Fibroblast of skin of left quadriceps (primary cell): ENCODE data around the gene CCNL2.
A peak's percentile ranks its signal among the peaks of the same experiment; 100 is the strongest.
"Not testable (repeated sequence)": the region's sequence is repeated elsewhere in the genome, so short reads cannot be mapped to it uniquely, and the experiment has no call there.

Experiments
- DNase-seq, 2 experiments: peaks; one replicate each; pipeline ENCODE4 v3.0.0-alpha.2; 2013; ENCODE audit warnings: low read depth in 2 of 2

Gene CCNL2

DNA sequence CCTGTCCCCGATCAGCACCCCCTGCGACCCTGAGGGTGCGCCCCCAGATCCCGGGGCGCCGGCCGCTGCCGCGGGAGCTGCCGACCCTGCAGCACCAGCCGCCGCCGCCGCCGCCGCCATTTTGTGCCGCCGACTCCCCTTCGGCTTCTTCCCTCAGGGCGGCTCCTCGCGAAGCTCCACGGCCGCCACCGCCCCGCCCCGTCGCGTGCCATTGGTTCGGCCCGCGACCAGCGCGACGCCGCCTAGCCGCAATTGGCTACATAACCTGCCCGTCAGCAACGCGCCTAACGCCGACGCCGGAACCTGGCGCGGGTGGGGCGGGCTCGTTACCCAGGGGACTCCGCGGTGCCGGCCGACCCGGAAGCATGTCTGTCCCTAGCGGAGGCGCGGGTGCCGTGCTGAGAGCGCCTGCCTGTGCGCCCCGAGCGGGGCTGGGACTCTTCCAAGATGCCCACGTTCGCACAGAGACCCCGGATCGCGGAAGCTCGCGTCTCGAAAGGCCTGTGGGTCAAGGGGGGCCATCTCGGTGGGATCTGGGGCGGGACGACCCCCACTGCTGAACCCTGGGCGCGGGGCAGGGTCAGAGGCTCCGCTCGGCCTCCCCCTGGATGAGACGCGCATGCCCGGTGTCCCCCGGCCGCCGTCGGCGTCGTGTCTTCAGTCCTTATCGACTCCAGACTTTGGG is at the start of gene CCNL2:
Gene CCNL2, minus strand, starts transcription at position 149 of the 685 bp plus-strand sequence. Its CDS starts 29 bp downstream, at position 120.
- DNase-seq: peak; percentile 96 to 97

DNA sequence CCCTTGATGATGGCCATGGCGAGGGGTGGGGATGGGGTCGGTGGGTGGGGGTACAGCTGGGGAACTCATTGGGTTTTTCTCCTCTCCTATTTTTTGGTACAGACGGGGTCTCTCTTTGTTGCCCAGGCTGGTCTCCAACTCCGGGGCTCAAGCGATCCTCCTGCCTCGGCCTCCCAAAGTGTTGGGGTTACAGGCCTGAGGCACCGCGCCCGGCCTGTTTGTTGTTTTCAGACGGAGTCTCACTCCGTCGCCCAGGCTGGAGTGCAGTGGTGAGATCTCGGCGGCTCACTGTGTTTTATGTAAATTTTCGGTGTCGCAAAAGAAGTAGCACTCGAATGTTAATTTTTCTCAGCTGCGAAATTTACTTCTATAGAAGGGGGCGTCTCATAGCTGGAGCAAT is 47.5 kb upstream of the CCNL2 start:
- DNase-seq: not testable (repeated sequence)

DNA sequence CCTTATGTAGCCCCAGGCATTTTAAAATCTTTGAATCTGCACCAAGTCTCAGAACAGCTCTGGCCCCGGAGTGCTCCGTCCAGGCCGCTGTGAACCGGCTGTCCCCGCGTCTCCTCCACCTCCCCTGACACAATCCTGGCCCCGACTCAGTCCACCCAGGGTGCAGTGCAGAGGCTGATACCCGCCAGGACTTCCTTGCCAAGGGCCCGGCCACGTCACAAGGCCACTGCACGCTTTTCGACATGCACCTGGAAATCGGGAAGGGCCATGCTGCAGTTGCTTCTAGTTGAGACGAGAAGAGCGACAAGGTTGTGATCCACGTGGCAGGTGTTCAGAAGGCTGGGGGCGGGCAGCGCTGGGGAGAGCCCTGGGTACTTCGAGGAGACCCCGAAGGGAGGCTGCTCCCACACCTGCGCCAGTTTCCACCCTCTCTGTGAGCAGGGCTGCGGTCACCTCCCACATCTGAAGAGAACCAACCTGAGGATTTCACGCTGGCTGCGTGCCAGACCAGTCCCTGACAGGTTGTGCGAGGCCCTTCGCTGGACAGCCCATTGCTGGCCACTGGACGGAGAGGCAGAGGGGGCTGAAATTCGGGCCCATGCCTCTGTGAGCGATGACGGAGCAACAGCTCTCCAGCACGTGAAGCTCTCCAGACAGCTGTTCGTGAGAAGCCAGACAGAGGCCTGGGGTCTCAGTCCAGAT is 43.1 kb upstream of the CCNL2 start:
- DNase-seq: no peak

DNA sequence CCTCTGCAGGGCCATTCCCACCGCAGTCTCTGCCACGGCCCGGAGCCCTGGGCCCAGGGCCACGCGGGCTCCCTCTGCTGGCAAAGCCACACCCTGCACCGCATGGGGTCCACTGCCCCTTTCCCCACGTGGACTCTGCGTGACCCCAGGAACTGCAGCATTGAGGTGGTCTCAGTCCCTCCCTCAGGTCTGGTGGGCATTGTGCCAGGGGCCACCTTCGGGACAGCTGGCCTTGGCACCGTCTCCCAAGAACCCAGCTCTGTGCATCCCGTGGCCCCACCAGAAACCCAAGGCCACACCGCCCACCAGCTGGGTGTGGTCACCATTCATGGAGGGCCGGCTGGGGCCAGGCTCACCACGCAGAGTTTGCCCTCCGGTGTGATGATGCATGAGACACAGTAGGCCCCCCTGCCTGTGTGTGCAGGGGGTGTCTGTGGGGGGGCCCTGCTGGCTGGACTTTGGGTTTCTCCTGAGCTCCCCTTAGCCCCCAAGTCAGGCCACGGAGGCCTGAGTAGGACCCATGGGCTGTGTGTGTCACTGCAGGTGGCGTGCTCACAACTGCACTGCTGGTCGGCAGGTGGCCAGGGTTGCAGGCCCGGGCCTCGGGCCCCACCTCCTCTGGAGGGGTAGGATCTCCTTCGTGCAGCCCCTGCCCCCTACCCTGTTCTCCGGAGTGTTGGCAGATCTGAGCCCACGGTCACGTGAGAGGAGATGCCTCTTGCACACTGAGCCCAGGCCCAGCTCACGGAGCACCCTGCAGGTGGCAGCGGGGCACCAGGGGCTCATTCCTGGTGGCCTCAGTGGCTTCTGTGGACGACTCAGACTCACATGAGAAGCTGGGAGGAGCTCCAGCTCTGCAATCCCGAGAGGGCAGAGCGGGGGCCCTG is 42.1 kb upstream of the CCNL2 start:
- DNase-seq: no peak

DNA sequence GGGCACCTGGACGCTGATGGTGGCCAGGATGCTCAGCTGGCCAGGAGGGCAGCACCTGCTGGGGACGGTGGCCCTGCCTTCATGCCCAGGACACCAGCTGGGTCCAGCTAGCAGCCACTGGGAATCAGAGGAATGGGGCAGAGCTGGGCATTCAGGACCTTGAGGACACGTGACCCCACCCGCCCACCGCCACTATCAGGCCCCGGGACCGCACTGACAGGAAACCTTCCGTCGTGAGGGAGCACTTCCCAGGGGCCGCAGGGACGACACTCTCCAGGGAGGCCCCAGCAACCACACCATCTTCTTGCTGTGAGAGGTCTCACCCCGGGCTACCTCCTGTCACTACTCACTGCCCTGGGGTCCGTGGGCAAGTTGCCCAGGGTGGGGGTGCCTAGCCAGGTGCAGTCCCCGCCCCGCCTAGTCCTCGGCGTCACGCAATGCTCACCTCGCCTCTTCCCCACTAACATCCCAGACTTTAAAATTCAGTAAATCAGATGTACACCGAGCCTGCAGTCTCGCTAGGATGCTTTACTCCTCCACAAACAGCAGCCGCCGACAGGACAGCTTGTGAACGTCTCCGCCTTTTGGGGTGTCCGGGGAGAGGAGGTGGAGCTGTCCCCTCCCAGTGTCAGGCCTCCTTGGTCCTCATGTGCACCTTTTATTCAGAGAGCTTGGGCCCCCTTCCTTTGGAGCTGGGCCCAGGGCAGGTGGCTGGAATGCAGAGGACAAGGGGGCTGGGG is 41.3 kb upstream of the CCNL2 start:
- no peak for DNase-seq

DNA sequence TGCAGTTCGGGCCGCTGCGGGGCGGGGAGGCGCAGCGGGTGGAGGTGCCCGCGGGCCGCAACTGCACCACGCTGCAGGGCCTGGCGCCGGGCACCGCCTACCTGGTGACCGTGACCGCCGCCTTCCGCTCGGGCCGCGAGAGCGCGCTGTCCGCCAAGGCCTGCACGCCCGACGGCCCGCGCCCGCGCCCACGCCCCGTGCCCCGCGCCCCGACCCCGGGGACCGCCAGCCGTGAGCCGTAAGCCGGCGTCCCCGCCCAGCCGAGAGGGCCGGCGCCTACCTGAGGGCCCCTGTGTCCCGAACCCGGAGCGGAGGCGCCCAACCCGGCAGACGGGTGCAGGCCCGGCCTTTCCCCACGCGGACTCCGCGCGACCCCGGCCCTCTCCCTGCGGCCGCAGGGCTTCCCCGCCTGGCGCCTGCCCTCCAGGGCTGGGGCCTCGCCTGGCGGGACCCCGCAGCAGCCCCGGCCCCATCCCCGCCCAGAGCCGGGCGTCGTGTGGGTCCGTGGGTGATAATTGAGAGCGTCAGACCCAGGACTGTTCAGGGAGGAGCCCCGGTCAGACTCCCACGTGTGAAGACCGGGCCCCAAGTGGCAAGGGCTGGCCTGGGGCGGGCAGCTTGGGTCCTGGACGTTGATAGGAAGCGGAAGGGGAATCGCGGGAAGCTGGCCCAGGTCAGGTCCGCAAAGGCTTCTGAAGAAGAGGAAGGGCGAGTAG is 40.6 kb upstream of the CCNL2 start:
- DNase-seq: no peak

DNA sequence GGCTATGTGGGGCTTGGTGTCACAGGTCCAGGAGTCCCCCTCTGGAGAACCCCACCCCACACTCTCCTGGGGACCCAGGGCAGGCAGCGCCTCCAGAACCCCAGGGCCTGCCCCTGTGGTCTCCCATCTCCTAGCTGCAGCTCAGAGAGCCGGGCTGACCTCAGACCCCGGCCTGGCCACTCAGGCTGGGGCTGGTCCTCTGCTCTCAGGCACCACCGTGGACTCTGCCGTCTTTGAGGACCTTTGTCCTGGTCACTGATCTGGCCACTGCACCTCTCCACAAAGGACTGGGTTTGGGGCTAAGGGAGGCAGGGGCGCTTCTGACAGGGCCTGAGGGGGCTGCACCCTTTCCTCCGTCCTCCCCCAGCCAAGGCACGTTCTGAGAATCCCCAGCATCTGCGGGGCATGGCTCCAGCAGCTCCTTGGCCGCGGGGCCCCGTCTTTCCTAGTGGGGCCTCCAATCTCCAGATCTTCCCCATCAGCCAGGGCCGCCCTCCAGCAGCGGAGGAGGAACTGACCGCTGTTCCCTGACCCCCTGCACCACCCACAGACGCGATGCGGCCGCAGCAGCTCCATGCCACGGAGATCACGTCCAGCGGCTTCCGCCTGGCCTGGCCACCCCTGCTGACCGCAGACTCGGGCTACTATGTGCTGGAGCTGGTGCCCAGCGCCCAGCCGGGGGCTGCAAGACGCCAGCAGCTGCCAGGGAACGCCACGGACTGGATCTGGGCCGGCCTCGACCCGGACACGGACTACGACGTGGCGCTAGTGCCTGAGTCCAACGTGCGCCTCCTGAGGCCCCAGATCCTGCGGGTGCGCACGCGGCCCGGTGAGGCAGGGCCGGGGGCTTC is 39.6 kb upstream of the CCNL2 start:
- no peak for DNase-seq

DNA sequence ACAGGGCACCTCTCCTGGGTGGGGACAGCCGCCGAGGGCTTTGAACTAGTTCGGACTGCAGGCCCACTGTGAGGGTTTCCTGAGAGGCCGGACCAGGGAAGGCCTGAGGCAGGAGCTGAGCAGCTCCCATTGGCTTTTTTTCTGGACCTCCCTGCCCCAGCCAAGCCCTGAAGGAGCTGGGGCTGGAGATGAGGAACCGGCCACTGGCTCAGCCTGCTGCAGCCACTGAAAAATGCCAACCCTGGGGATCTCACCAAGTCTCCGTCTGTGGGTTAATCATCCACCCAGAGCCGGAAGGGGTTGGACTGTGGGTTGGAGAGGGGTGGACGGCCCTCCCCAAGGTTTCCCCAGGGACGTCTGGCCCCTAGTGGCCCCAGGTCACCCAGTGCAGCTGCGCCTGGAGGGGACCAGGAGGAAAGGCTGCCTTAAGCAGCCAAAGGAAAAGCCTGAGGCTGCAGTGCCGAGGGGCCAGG is 38.8 kb upstream of the CCNL2 start:
- no peak for DNase-seq

DNA sequence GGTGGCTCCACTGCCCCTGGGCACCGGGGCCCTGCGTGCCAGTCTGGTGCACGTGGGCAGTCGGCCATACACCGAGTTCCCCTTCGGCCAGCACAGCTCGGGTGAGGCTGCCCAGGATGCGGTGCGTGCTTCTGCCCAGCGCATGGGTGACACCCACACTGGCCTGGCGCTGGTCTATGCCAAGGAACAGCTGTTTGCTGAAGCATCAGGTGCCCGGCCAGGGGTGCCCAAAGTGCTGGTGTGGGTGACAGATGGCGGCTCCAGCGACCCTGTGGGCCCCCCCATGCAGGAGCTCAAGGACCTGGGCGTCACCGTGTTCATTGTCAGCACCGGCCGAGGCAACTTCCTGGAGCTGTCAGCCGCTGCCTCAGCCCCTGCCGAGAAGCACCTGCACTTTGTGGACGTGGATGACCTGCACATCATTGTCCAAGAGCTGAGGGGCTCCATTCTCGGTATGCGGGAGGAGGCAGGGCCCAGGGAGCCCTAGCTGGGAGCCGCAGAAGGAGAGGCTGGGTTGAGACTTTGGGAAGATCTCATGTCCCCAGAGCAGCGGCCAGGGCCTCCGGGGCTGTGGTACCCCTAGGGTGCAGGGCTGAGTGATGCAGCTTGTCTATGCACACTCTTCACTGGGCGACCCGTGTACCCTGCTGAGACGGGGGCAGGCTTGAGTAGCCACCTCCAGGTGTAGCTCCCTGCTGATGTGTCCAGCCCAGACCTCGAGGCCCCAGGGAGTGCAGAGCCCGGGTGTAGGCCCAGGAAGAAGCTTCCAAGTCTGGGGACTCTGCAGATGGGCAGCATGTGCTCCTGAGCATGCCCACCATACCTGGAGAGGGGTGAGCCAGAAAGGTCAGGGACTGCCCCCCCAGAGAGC is 38.1 kb upstream of the CCNL2 start:
- DNase-seq: no peak

DNA sequence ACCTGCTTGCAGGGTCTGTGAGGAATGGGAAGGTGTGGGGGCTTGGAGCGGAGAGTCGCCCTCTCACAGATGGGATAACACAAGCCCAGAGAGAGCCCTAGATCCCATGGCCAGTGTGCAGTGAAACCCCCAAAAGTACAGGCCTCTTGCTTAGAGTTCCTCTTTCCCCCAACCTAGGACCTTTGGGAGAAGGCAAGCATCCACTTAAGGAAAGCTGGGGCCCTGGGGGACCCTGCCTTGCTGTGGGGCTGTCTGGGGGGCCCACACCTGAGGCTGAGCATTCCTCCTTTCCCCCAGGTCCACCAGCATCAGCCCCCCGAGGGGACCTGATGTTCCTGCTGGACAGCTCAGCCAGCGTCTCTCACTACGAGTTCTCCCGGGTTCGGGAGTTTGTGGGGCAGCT is 37.5 kb upstream of the CCNL2 start:
- DNase-seq: no peak

DNA sequence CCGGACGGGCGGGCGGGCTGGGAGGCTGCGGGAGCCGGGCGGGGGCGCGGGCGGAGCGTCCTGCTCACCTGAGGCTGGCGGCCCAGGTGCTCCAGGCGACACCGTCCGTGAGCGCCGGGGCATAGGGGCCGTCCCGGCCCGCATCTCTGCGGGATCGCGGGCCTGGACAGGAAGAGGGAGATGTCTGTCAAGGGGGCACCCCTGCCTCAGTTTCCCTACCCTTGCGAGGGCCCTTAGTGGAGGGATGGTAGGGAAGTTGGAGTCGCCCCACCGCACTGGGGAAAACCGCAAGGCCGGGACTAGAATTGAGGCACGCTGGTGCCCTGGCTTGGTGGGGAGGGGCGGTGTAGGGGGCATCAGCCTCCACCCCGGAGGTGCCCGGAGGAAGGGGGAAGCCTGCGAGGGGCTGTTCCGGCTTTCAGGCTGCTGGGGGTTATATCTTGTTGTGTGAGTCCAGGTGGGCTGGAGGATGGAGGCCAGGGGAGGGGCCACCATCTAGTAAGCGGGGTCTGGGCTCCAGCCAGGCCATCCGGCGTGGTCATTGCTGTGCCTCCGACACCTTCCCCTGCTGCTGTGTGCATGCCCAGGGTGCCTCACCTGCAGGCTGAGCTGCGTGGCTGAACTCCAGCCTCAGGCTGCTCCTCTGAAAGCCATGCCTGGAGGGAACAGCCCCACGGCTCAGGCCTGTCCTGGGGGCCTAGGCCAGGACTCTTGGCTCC is 36.9 kb upstream of the CCNL2 start:
- DNase-seq: no peak

DNA sequence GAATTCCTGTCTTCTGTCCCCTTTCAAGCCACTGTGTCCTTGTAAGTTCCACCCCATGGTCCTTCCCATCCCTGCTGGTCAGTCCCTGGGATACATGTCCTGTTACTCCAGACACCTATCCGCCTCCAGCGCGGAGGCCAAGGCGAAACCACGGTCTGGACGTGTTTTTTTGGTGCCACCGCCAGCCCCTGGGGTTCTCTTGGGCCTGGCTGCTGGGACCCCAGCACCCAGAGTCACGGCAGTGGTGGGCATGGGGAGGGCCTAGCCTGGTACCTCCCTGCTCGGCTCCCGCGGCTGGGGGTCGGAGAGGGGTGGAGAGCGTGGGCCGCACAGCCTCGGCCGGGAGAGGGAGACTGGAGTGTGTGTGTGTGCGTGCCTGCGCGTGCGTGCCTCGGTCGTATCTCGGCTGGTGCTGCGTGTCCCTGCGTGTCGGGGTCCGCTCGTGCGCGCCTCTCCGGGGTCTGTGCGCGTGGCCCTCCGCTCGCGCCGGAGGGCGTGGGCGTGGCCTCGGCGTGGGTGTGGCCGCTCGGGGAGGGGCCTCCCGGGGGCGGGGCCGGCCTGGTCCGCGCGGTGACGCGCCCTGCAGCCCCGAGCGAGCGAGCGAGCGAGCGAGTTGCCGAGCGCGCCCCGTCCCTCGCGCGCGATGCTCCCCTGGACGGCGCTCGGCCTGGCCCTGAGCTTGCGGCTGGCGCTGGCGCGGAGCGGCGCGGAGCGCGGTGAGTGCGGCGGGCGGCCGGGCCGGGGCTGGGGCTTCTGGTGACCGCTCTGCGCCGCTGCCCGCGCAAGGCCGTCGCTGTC is 36.2 kb upstream of the CCNL2 start, which contains the start of gene VWA1:
Gene VWA1, plus strand, starts transcription at position 585 of the 798 bp plus-strand sequence. Its CDS starts 59 bp downstream, at position 644.
- peak; percentile 39 to 44 for DNase-seq

DNA sequence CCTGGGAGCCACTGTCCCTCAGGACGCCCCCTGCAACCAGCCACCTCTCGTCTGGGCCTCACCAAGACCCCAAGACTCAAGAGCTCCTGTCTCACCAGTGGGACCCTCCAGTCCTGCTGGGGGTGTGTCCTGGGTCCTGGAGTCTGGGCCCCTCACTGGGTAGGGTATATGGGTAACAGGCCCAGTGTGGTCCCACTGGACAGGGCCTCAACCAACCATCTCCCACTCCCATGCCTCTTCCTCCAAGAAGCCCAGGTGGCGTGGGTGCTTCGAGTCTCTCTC is 35.6 kb upstream of the CCNL2 start:
- DNase-seq: no peak

DNA sequence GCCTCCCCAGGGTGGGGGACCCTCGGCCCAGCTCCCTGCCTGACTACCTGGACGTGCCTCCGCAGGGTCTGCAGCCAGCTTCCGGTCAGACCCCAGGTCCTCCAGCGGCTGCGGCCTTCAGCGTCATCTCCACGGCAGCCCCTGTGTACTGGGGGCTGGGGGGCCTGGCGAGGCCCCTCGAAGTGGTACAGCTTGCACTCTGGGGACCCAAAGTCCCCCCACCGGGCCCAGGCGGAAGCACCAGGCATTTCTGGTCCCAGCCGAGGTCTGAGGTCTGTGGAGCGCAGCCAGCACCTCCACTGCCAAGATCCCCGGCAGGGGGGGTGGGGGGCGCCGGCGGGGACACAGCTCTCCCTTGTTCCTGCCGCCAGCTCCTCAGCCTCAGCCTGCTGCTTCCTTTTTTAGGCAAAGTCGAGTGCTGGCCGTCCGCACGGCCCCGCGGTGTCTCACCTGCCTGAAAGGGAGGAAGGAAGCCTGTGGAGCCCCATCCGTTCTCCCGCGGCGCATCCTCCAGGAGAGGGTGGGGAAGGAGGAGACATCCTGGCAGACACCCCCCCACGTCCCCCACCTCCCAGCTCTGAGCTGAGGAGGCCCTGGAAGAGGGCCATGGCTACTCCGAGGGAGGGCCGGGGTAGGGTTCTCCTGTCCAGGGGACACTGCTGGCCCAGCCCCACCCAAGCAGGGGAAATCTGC is 35.1 kb upstream of the CCNL2 start:
- no peak for DNase-seq

DNA sequence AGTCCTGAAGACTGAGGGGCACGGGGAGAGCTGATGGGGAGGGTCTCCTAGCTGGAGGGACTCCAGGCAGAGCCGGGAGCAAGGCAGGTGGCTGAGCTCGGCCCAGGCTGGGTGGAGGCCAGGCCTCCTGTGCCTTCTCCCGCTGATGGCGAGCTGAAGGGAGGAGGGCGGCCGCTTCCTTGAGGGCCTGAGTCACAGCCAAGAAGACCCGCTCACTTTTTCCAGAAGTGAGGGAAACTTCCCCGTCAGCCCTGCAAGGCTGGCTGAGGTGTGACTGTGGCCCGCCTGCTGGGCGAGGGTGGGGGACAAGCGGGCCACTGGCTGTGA is 34.6 kb upstream of the CCNL2 start:
- no peak for DNase-seq

DNA sequence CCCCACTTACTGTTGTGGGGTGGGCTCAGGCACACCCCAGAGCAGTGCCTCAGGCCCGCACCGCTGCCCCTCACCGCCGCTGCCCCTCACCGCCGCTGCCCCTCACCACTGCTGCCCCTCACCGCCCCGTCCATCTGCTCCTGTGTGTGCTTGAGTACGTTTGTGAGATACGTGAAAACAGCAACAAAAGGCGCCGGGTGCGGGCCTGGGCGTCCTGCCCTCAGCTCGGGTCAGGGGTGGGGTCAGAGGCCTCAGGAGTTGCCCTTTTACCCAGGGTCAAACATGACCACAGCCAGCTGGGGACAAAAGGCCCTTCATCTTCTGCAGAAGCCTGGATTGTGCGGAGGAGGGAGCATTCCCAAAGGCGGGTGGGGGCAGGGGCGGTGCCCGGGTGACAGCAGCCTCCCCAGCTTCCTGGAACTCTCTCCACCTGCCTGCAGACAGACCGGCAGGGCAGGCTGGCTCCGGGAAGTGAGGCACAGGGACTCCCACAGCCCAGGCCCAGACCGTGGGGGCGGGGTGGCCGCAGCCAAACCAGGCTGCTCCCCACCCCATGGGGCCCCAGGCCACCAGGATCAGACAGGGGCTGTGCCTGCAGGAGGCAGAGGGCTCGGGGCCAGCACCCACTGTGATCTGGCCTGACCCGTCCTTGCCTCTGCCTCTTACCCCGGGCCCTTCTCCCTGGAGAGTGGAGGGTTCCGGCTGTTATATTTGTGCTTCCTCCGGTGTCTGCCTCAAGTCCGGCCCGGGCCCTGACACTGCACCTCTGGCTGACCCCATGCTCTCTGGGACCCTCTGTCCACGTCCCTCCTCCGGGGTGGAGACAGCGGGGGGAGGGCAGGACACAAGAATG is 34.0 kb upstream of the CCNL2 start:
- no peak for DNase-seq
